Right cardiac atrium (tissue), 5 donors: ENCODE measurements around the gene FARP1. TPM values are rescaled to one million over a fixed set of nuclear protein-coding genes. Genes with fewer than 3 reads are reported as not detected.

Source experiments
- ATAC-seq, 2 donors: fragments of 200-7000 bp; cut with Tn5 transposase; one replicate each; pipeline versions ENCODE4 v1.8.0 to v1.9.1; 2020; ENCODE audit warnings: moderate library complexity in 2 of 2, mild to moderate bottlenecking in 1 of 2
- DNase-seq, 3 donors: peaks; one replicate each; pipeline ENCODE4 v3.0.0-alpha.2; 2020
- H3K27ac ChIP-seq: one replicate; pipeline ENCODE4 v1.5.1; 2013; ENCODE audit warnings: mild to moderate bottlenecking, low read length, control low read depth, moderate library complexity
- H3K27me3 ChIP-seq: one replicate; pipeline ENCODE4 v1.6.1; 2013; ENCODE audit not compliant: control insufficient read depth, insufficient read depth
- H3K4me1 ChIP-seq: one replicate; pipeline ENCODE4 v1.6.1; 2013; ENCODE audit warnings: low read length; ENCODE audit not compliant: control insufficient read depth, insufficient read depth
- H3K4me3 ChIP-seq: one replicate; pipeline ENCODE4 v1.5.1; 2013; ENCODE audit warnings: low read length, control low read depth
- H3K9me3 ChIP-seq: one replicate; pipeline ENCODE4 v1.6.1; 2013; ENCODE audit warnings: low read length; ENCODE audit not compliant: control insufficient read depth
- WGBS: extraction: QIAGEN DNeasy Blood & Tissue Kit; methylation state at CpG from one replicate; pipeline ENCODE4 v1.1.7; 2013; 5-methylcytosine and 5-hydroxymethylcytosine counted together
- intact Hi-C, 4 donors: fragments of 100-400 bp; cut with DNase I; formaldehyde crosslinking; loops; one replicate each; pipeline versions ENCODE4 v1.11.0 to v1.14.0; 2022 to 2023
- polyA plus RNA-seq: library from polyadenylated mRNA; stranded (reverse); fragments of 200-250 nt; gene quantifications from one replicate; pipeline ENCODE4 v1.2.3, GENCODE V29; 2013
- total RNA-seq, 4 donors: library from RNA; stranded (reverse); fragmentation: NEBNext Ultra II Directional; extraction: Animal tissue kit (Norgen Biotek cat#: 25700); gene quantifications; one replicate each; pipeline ENCODE4 v1.2.1, GENCODE V29; 2021
- donor health status: healthy with polysubstance abuse.
- donor health status: DM: no; HTN: yes; CAD: no.
- donor health status: DM: no; HTN: no; CAD: no.
- donor health status: DM: no; HTN: yes; CAD: no; lungs with severe emphysema.
- donor health status: DM: yes; HTN: yes; CAD: no.

Gene FARP1
- total and polyA plus RNA-seq, 5 donors: 8.3 to 27.6 (median 22.7) TPM

- Histone ChIP-seq H3K27ac (no peak overlapping the region), H3K4me3 (no peak overlapping the region), H3K4me1 (no peaks in the 10 kb centered on the region), H3K27me3 (no peaks in the 10 kb centered on the region), H3K9me3 (no peaks in the 10 kb centered on the region)
- intact Hi-C loops: loop anchor here in 2 of 4 donors (10.0 kb wide), 2 partner anchors 254 to 534 kb away; no protein-coding TSS in a partner anchor
- 96% methylated on average over 7 of the region's 7 CpGs for WGBS
- ATAC-seq (no peak), DNase-seq (no peak)
These were observed 1.8 kb upstream of the FARP1 start for GRCh38 chr13:98141091-98141490.

GRCh38 chr13:98141509-98142379, 1.1 kb upstream of the FARP1 start:
- intact Hi-C loops: loop anchor here in 2 of 4 donors (10.0 kb wide), 2 partner anchors 253 to 533 kb away; no protein-coding TSS in a partner anchor
- no peak overlapping the region for H3K27ac ChIP-seq

GRCh38 chr13:98143157-98143553, 261 bp downstream of the FARP1 start:
- no peaks in the 10 kb centered on the region for H3K27me3 ChIP-seq
- no peaks in the 10 kb centered on the region for H3K9me3 ChIP-seq
- H3K27ac ChIP-seq: peak overlapping the region; percentile 49
- H3K4me1 ChIP-seq: no peaks in the 10 kb centered on the region
- under 1% methylated on average over 64 of the region's 66 CpGs for WGBS
- DNase-seq: peak; percentile 58 to 85 (median 84)
- intact Hi-C loops: loop anchor here in 2 of 4 donors (10.0 kb wide), 2 partner anchors 252 to 532 kb away; no protein-coding TSS in a partner anchor
- H3K4me3 ChIP-seq: peak overlapping the region; percentile 99
- ATAC-seq: peak; percentile 45 to 69

More at GRCh38 chr13:98141509-98142379, 1.1 kb upstream of the FARP1 start:
- ATAC-seq (peak; percentile 2 to 22), DNase-seq (peak in 1 of 3 donors; percentile 69)
- H3K27me3 ChIP-seq: no peaks in the 10 kb centered on the region
- 41% methylated on average over 27 of the region's 27 CpGs for WGBS
- peak overlapping the region; percentile 99 for H3K4me3 ChIP-seq
- no peaks in the 10 kb centered on the region for H3K9me3 ChIP-seq
- no peaks in the 10 kb centered on the region for H3K4me1 ChIP-seq

- ATAC-seq (peak in 1 of 2 donors; percentile 21), DNase-seq (peak; percentile 34 to 75 (median 65))
- intact Hi-C loops: loop anchor here in 2 of 4 donors (10.0 kb wide), 2 partner anchors 251 to 531 kb away; no protein-coding TSS in a partner anchor
- H3K4me1 ChIP-seq: no peaks in the 10 kb centered on the region
- H3K9me3 ChIP-seq: no peaks in the 10 kb centered on the region
- no peaks in the 10 kb centered on the region for H3K27me3 ChIP-seq
- H3K4me3 ChIP-seq: peak overlapping the region; percentile 99
- H3K27ac ChIP-seq: peak overlapping the region; percentile 49
- WGBS: under 1% methylated on average over 60 of the region's 60 CpGs
These were observed 720 bp downstream of the FARP1 start for GRCh38 chr13:98143601-98144026.

GRCh38 chr13:98144027-98144741, 1.3 kb downstream of the FARP1 start:
- intact Hi-C loops: loop anchor here in 2 of 4 donors (10.0 kb wide), 2 partner anchors 251 to 531 kb away; no protein-coding TSS in a partner anchor
- 7% methylated on average over 21 of the region's 21 CpGs for WGBS
- DNase-seq: peak in 2 of 3 donors; percentile 18 to 52

GRCh38 chr13:98144801-98145350, 2.0 kb downstream of the FARP1 start:
- no peaks in the 10 kb centered on the region for H3K9me3 ChIP-seq
- DNase-seq (no peak), ATAC-seq (no peak)
- H3K27ac ChIP-seq: no peak overlapping the region
- H3K4me3 ChIP-seq: peak overlapping the region; percentile 99
- intact Hi-C loops: loop anchor here in 2 of 4 donors (10.0 kb wide), 2 partner anchors 250 to 530 kb away; no protein-coding TSS in a partner anchor
- WGBS: 46% methylated on average over 10 of the region's 10 CpGs
- no peaks in the 10 kb centered on the region for H3K4me1 ChIP-seq
- H3K27me3 ChIP-seq: no peaks in the 10 kb centered on the region

More at GRCh38 chr13:98144027-98144741, 1.3 kb downstream of the FARP1 start:
- H3K4me1 ChIP-seq: no peaks in the 10 kb centered on the region
- H3K9me3 ChIP-seq: no peaks in the 10 kb centered on the region
- H3K27ac ChIP-seq: no peak overlapping the region
- peak overlapping the region; percentile 99 for H3K4me3 ChIP-seq
- no peak for ATAC-seq
- H3K27me3 ChIP-seq: no peaks in the 10 kb centered on the region

- ATAC-seq: no peak
- Histone ChIP-seq H3K4me3 (no peak overlapping the region), H3K9me3 (no peaks in the 10 kb centered on the region), H3K4me1 (no peaks in the 10 kb centered on the region), H3K27me3 (no peaks in the 10 kb centered on the region), H3K27ac (no peak overlapping the region)
- WGBS: 75% methylated on average over 5 of the region's 5 CpGs
- intact Hi-C loops: loop anchor here in 2 of 4 donors (10.0 kb wide), 2 partner anchors 247 to 527 kb away; no protein-coding TSS in a partner anchor
- no peak for DNase-seq
These were observed 4.6 kb downstream of the FARP1 start for GRCh38 chr13:98147521-98147920.

GRCh38 chr13:98150832-98151479, 8.1 kb downstream of the FARP1 start:
- Histone ChIP-seq H3K27me3 (no peaks in the 10 kb centered on the region), H3K9me3 (no peaks in the 10 kb centered on the region), H3K27ac (no peak overlapping the region), H3K4me1 (peaks cover 4% of the 10 kb centered on the region), H3K4me3 (no peak overlapping the region)
- ATAC-seq (no peak), DNase-seq (no peak)
- 89% methylated on average over 8 of the region's 8 CpGs for WGBS
- intact Hi-C loops: no loop called here

GRCh38 chr13:98155475-98156109, 12.7 kb downstream of the FARP1 start:
- Histone ChIP-seq H3K9me3 (no peaks in the 10 kb centered on the region), H3K27ac (no peak overlapping the region), H3K4me3 (no peak overlapping the region), H3K4me1 (peaks cover 6% of the 10 kb centered on the region), H3K27me3 (no peaks in the 10 kb centered on the region)
- ATAC-seq: no peak
- DNase-seq: peak in 1 of 3 donors; percentile 19
- WGBS: 70% methylated on average over 5 of the region's 5 CpGs
- intact Hi-C loops: no loop called here

- 79% methylated on average over 2 of the region's 2 CpGs for WGBS
- intact Hi-C loops: no loop called here
- ATAC-seq (no peak), DNase-seq (no peak)
- H3K27ac ChIP-seq: no peak overlapping the region
- no peaks in the 10 kb centered on the region for H3K9me3 ChIP-seq
- H3K4me1 ChIP-seq: peaks cover 6% of the 10 kb centered on the region
- H3K27me3 ChIP-seq: no peaks in the 10 kb centered on the region
- no peak overlapping the region for H3K4me3 ChIP-seq
These were observed 13.4 kb downstream of the FARP1 start for GRCh38 chr13:98156259-98156658.
